Right lobe of liver (tissue), 4 donors: ENCODE results near the gene ADCY9.

Experiments
- CTCF ChIP-seq, 4 donors: fragments of 200-600 bp in 3 of 4; fragments of 450-650 bp in 1 of 4; IDR thresholded peaks; one replicate each; pipeline versions ENCODE4 v1.5.1 to v1.8.0; 2016 to 2022; ENCODE audit warnings: antibody characterized with exemption in 4 of 4, mild to moderate bottlenecking in 2 of 4
- POLR2A ChIP-seq: fragments of 450-650 bp; IDR thresholded peaks from one replicate; pipeline ENCODE4 v1.6.1; 2017; ENCODE audit warnings: antibody characterized with exemption, mild to moderate bottlenecking
- donor health status: DM: no; HTN: no; CAD: no.
- donor health status: DM: no; HTN: no; CAD: no.
- donor health status: DM: no; HTN: yes; CAD: no.

- TF ChIP-seq CTCF (IDR thresholded peaks at IDR 0.05) (no peak), POLR2A (no peak)
Observed at GRCh38 chr16:4110065-4110464, 6.2 kb downstream of the ADCY9 start.
